C1 segment of cervical spinal cord (tissue), 14 donors: ENCODE results near the gene SLK.
A peak's percentile ranks its signal among the peaks of the same experiment; 100 is the strongest.

Experiments
- DNase-seq, 14 donors: peaks; one replicate each; lab custom pipeline; 2025; lab: John Stamatoyannopoulos, UW

Gene SLK

DNA sequence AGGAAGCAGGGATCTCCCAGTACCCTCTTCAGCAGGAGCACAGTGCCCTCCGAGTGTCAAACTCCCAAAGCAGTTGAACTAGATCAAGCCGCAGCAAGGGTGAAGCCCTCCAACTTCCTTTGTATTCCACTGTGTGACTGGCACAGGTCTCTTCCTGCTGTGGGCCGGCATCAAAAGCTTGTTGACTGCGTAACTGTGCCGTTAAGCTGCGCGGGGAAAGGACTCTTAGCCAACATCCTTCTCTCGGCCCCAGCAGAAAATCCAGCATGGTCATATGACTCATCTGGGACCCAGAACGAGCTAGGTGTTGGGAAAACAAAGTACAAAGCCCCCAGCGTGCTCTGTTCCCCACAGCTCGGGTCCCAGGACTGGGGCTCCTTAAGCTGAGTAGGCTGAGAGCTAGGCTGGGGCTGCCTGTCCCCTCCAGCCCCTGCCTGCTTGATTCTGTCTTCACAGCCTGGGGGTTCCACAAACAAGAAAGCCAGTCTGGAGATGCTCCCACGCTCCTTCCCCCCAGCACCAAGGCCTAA lies 66.5 kb downstream of the SLK start:
- peak in 1 of 14 donors; percentile 48 for DNase-seq

- peak in 1 of 14 donors; percentile 48 for DNase-seq
These were observed 67.0 kb downstream of the SLK start for GRCh38 chr10:104033966-104034365.

DNA sequence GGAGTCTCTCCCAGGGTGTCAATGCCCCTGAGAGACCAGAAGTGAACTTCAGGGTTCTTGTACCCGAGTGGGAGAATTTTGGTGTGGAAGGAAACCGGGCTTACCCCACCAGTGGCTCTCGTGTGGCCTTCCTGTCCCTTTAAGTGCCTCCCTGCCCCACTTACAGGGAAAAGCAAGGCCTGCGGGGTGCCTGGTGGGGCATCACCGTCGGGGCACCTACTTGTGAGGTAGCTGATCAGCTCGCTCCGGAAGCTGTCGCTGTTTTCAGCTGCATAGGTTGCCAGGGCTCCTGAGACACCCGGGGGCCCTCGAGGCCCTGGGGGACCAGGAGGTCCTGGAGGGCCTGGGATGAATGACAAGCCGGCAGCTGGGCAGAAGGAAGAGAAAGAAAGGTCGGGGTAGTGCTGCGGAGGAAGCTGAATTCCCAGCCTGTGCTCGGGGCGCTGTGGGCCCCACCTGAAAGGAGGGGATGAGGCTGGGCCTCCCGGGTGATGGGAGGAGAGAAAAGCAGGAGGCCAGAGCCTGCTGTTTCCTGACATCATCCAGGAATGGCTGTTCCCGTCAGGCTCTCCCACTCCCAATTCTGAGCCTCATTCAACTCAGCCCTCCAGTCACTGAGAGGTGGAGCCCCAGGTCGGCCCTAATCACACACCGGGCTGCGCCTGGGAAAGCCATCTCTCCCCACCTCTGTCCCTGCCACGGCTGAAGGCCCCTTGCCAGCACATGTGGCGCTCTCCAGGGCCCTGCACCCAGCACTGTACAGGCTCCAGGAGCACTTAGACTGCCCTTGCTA lies 67.7 kb downstream of the SLK start:
- no peak for DNase-seq

- DNase-seq, result no peak
These were observed 68.5 kb downstream of the SLK start for GRCh38 chr10:104035194-104036068.

- DNase-seq, result no peak
These were observed 69.1 kb downstream of the SLK start for GRCh38 chr10:104036069-104036384.

GRCh38 chr10:104036518-104037260 lies 69.7 kb downstream of the SLK start:
- DNase-seq, result no peak

DNA sequence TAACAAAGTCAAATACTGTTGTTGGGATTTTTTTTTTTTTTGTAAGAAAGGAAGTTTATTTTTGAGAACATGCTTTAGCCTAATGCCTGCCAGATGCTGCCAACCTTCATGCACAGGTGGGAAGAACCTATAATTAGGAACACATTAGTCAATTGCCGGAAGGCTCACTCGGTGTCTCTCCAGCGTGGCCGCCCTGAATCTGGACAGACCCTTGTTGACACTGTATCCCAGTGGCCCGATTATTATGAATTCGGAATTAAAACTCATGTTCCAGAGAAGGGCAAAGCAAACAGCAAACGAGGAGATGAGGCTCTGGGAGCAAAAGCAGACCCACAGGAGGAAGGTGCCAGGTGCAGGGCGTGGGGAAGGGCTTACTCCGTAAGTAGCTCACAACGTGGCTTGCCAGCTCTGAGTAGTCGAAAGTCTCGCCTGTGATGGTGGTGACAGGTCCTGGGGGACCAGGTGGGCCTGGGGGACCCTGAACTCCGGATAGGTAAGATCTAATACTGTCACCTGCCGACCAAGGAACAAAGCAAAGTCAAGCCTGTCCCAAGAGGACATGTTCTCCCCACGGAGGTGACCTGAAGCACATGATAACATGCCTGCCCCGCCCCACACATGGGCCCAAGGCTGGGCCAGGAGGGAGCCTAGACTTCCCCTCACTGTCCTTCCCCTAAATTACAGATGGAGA lies 70.5 kb downstream of the SLK start:
- no peak for DNase-seq

- no peak for DNase-seq
These were observed 71.6 kb downstream of the SLK start for GRCh38 chr10:104038537-104038936.

DNA sequence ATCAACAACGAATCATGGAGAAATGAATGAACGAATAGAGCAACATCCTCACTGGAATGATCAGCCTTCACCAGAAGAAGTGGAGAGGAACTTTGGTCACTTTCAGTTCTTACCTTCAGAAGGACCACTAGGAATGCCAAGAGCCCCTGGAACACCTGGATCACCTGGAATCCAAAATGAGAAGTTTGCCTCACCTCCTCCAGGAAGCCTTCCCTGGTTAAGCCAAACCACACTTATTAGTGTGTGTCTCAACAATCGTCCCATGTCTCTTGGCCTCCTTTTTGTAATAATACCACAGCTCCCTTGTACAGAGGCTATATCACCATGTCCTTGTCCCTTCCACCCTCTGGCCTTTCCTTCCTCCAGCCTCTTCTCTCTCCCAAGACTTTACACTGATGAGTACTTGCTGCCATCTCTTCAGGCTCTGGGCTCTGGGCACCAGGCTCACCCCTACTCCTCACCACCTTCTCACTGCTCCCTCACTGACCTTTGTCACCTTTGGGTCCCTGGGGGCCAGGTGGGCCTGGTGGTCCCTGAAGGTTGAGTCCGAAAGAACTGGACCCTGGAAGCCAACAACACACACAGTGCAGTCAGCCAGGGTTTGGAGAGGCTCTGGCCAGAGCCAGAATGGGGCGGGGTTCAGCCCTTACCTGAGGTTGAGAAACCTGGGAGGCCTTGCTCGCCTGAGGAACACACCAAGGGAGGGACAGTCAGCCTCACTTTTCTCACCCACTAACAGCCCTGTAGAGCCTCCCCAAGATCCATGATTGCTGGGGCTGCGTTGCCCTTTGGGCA lies 72.2 kb downstream of the SLK start:
- no peak for DNase-seq

DNA sequence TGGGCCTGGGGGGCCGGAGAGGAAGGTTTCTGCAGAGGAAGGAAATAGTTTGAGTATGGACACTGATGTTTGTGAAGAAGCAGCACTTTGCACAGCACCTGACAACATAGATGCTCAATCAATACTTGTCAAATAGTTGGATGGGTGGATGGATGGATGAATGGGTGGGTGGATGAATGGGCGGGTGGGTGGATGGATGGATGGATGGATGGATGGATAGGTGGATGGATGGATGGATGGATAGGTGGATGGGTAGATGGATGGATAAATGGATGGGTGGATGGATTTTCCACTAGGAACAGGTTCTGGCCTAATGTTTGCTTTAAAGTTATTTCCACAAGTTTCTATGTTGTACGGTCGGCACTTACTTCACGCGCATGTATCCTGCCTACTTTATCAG lies 73.4 kb downstream of the SLK start:
- no peak for DNase-seq

DNA sequence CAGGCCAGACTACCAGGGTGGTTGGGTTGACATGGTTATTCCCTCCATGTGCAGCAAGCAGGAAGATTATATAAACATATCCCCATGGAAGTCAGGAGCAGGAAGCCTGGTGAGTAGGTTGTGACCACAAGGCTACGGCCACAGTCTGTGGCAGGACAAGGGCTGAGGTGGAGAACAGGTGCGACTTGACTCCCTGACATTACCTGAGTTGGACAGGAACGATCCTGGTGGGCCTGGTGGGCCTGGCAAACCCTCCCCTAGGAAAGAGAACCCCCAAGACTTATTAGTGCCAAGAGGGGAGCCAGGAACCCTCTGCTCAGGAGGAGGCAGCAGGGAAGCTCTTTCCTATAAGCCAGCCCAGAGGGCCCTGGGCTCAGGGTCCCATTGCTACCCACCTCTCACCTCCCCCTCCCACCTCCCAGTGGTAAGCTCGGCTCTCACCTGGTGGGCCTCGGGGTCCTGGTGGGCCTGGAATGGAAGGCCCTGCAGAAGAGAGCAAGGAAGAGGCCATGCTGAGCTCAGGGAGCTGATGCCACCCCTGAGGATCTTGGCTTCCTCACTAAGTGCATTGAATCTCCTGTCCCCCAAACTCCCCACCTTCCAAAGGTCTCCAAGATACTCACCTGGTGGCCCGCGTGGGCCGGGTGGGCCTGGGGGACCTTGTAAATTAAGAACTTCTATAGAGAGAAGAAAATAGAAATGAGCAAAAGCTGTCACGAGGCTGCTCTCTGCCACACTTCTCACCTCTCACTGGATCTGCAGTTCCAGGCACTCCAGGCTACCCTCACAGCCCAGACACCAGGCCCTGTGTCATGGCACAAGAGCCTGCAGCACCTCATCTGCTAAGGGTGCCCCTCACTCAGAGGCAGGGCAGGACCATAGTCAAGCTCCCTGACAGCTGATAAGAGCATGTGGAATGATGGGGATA lies 74.2 kb downstream of the SLK start:
- no peak for DNase-seq

DNA sequence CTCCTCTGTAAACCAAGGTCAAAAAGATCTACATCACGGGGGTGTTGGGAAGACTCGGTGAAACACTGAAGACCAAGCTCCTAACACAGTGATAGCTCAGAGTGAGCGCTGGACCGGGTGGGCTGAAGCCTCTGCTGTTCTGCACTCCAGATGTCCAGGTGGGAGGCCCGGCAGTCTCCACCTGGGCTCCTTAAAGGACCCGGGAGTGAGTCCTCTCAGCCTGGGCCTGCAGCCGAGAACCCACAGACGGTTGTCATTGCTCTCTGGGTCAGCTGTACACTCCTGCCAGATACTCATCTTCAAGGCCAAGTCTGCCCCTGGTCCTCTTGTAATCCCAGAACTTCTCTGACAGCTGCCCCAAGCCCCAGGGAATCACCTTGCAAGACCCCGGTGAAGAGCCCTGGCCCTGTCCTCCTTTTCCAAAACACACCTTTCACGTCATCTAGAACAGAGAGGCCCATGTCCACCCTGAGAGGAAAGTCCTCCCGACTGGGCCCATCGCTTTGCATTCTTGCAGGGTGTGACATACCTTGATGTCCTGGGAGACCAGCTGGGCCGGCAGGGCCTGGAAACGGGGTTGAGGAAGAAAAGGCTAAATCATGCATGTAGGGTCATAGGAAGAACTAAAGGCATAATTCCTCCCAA lies 75.1 kb downstream of the SLK start:
- DNase-seq, result no peak

- no peak for DNase-seq
These were observed 76.4 kb downstream of the SLK start for GRCh38 chr10:104043185-104043830.

- no peak for DNase-seq
These were observed 76.9 kb downstream of the SLK start for GRCh38 chr10:104043854-104044253.

DNA sequence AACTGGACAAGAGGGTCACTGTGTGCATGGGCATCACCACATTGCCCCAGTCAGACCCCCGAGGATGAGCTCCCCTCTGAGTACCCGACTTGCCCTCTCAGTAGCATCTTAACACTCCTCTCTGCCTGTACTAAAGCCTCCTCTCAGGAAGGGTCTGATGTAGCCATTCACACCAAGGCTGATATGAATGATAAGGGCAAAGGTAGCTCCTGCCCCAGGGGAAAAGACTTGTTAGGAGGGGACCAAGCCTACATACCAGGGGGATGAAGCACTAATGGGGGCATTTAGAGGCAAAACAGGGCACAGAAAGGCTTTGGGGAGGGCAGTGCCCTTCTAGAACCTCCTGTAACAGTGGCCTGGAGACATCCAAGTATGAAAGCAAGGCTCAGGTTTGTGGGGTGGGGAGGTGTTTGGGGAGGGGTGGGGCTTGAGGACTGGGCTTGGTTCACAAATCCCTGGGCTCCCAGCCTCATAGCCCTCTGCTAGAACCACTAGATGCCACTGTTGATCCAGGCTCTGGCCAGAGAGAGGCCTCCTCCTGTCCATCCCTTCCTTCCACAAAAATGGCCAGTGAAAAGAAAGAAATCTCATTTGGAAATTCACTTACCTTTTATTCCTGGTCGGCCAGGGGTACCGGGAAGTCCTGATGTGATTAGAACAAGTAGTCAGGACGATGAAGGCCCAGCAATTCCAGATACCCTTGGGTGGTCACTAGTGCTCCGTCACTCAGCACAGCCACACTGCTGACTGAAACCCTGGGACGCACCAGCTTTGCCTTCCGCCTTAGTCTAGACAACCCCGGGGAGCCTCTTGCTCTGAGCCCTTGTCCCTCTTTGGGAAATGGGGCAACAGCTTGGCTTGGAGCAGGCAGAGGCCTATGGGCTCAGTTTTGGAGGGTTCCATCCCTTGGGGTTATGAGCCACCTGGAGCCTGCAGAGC lies 78.5 kb downstream of the SLK start:
- DNase-seq, result peak in 9 of 14 donors; percentile 16 to 63 (median 31)

GRCh38 chr10:104046651-104047050 lies 79.7 kb downstream of the SLK start:
- no peak for DNase-seq
